Retinal pigment epithelial cell (primary cell): Measurements from ENCODE around the gene MUC12.

Experiments
- DNase-seq: peaks from one replicate; pipeline ENCODE4 v3.0.0-alpha.2; 2010; ENCODE audit warnings: low read depth
- H3K4me3 ChIP-seq: 2 replicates; pipeline ENCODE4 v1.5.1; 2011; ENCODE audit warnings: mild to moderate bottlenecking, low read length, control low read depth, moderate library complexity
- CTCF ChIP-seq: conservative IDR thresholded peaks from 2 replicates; pipeline ENCODE4 v1.5.1; 2011; ENCODE audit warnings: low read depth, low read length, control low read depth, inconsistent platforms

Gene MUC12

GRCh38 chr7:100943693-100944092 is 25.7 kb upstream of the MUC12 start:
- no peak for TF ChIP-seq CTCF
- no peak overlapping the region for H3K4me3 ChIP-seq
- no peak for DNase-seq

DNA sequence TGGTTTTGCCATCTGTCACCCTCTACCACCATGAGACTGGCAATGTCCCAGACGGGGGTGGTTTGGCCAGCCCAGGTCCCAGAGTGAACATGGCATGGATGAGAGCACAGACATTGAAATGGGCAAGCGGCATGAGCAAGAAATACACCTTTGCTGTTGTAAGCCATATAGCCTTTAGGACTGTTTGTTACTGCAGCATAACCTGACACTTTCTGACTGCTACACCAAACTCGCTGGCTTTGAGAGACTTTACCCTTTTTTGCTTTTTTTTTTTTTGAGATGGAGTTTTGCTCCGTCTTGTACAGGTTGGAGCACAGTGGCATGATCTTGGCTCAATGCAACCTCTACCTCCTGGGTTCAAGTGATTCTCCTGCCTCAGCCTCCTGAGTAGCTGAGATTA is 25.2 kb upstream of the MUC12 start:
- no peak overlapping the region for H3K4me3 ChIP-seq
- no peak for TF ChIP-seq CTCF
- no peak for DNase-seq

DNA sequence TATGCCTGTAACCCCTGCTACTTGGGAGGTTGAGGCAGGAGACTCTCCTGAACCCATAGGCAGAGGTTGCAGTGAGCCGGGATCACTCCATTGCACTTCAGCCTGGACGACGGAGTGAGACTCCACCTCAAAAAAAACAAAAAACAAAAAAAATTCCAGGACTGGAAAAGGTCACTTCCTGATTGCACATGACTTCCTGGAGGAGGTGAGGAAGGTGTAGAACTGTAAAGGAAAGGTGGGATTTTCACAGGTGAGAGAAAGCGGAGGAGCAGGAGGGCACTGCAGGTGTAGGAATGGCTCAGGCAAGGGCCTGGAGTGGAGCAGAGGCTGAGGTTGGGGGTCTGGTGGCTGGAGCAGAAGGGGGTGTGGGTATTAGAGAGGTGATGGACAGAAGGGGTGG is 23.3 kb upstream of the MUC12 start:
- DNase-seq: no peak
- H3K4me3 ChIP-seq: no peak overlapping the region
- no peak for TF ChIP-seq CTCF

- no peak overlapping the region for H3K4me3 ChIP-seq
- TF ChIP-seq CTCF: no peak
- no peak for DNase-seq
Observed at GRCh38 chr7:100946766-100947365, 22.5 kb upstream of the MUC12 start.

- DNase-seq: no peak
- H3K4me3 ChIP-seq: no peak overlapping the region
- TF ChIP-seq CTCF: no peak
Observed at GRCh38 chr7:100947792-100948191, 21.6 kb upstream of the MUC12 start.

- DNase-seq: no peak
- TF ChIP-seq CTCF: no peak
- H3K4me3 ChIP-seq: no peak within 1 kb of the TSS
Observed at GRCh38 chr7:100949227-100949932, 20.0 kb upstream of the MUC12 start, which contains the start of gene MUC3A. Gene MUC3A, plus strand, starts transcription at chr7:100949534. Its CDS starts 91 bp downstream, at chr7:100949625.

DNA sequence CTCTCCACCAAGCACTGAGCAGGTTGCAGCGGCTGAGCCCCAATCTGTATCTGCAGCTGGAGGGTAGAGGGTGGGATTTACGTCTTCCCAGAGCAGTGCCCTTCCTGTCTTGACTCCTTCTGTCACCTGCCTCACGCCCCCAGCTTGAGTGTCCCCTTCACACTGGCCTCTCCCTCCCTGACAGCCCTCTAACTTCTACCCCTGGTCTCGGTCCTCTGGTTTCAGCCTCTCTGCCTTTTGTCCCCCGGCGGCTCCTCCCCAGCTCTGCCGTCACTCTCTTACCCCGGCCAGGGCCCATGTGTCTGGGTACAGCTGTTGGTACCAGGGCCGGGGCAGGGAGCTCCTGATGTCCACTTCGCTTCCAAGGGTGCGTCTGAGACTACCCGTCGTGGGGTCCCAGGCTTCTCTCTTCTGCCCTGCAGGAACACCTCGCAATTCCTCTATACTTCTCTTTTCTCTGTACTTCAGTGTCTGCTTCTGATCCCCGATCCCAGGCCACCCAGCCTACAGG is 19.4 kb upstream of the MUC12 start:
- no peak for DNase-seq
- no peak for TF ChIP-seq CTCF
- H3K4me3 ChIP-seq: no peak overlapping the region
